ENCODE results near the gene APOD.
"Not testable (repeated sequence)": the region's sequence is repeated elsewhere in the genome, so short reads cannot be mapped to it uniquely, and the experiment has no call there.

The APOD gene

GRCh38 chr3:195617784-195618659 is 34.3 kb upstream of the APOD start:
- not testable (repeated sequence) for DNase-seq (ENCODE audit: low read depth)

GRCh38 chr3:195617134-195617533 is 33.4 kb upstream of the APOD start:
- not testable (repeated sequence) for DNase-seq (ENCODE audit: low read depth)

- DNase-seq (ENCODE audit: low read depth), result no peak
Measured at GRCh38 chr3:195616681-195617080, 32.9 kb upstream of the APOD start.

GRCh38 chr3:195615952-195616537 is 32.3 kb upstream of the APOD start:
- DNase-seq (ENCODE audit: low read depth), result not testable (repeated sequence)

- not testable (repeated sequence) for DNase-seq (ENCODE audit: low read depth)
Measured at GRCh38 chr3:195614672-195615504, 31.1 kb upstream of the APOD start.

GRCh38 chr3:195613468-195614069 is 29.8 kb upstream of the APOD start:
- no peak for DNase-seq (ENCODE audit: low read depth)

- DNase-seq (ENCODE audit: low read depth), result no peak
Measured at GRCh38 chr3:195612075-195612800, 28.5 kb upstream of the APOD start.

- DNase-seq (ENCODE audit: low read depth), result no peak
Measured at GRCh38 chr3:195609229-195609628, 25.5 kb upstream of the APOD start.

- not testable (repeated sequence) for DNase-seq (ENCODE audit: low read depth)
Measured at GRCh38 chr3:195601785-195602184, 18.0 kb upstream of the APOD start.

GRCh38 chr3:195601382-195601781 is 17.6 kb upstream of the APOD start:
- no peak for DNase-seq (ENCODE audit: low read depth)

- not testable (repeated sequence) for DNase-seq (ENCODE audit: low read depth)
Measured at GRCh38 chr3:195599926-195600325, 16.2 kb upstream of the APOD start.

- not testable (repeated sequence) for DNase-seq (ENCODE audit: low read depth)
Measured at GRCh38 chr3:195599516-195599915, 15.8 kb upstream of the APOD start.

- DNase-seq (ENCODE audit: low read depth), result no peak
Measured at GRCh38 chr3:195597848-195598247, 14.1 kb upstream of the APOD start.

GRCh38 chr3:195597229-195597628 is 13.5 kb upstream of the APOD start:
- DNase-seq (ENCODE audit: low read depth), result no peak

- no peak for DNase-seq (ENCODE audit: low read depth)
Measured at GRCh38 chr3:195596765-195597171, 13.0 kb upstream of the APOD start.

- DNase-seq (ENCODE audit: low read depth), result no peak
Measured at GRCh38 chr3:195595785-195596531, 12.2 kb upstream of the APOD start.

GRCh38 chr3:195591852-195592251 is 8.1 kb upstream of the APOD start:
- DNase-seq (ENCODE audit: low read depth), result no peak

GRCh38 chr3:195591220-195591619 is 7.5 kb upstream of the APOD start:
- no peak for DNase-seq (ENCODE audit: low read depth)

GRCh38 chr3:195590381-195590780 is 6.6 kb upstream of the APOD start:
- not testable (repeated sequence) for DNase-seq (ENCODE audit: low read depth)

GRCh38 chr3:195589796-195590195 is 6.1 kb upstream of the APOD start:
- not testable (repeated sequence) for DNase-seq (ENCODE audit: low read depth)

- no peak for DNase-seq (ENCODE audit: low read depth)
Measured at GRCh38 chr3:195587824-195588223, 4.1 kb upstream of the APOD start.
